ENCODE data around the gene CERS6. TPM values are rescaled to one million over a fixed set of nuclear protein-coding genes. Genes with fewer than 3 reads are reported as not detected.

CERS6 gene
- total and polyA plus RNA-seq, 2 experiments from 2014 or later: 7.4 to 35.0 TPM

GRCh38 chr2:168460571-168460970 is 4.5 kb downstream of the CERS6 start:
- Histone ChIP-seq H3K4me3 (no peak overlapping the region), H2AFZ (no peak overlapping the region), H3K4me1 (ENCODE audit: insufficient read depth) (peaks cover 31% of the 10 kb centered on the region), H3K27ac (ENCODE audit: low read depth) (no peak overlapping the region), H3K36me3 (ENCODE audit: insufficient read depth) (no peaks in the 10 kb centered on the region), H3F3A (replicated peaks; ENCODE audit: low read depth) (no peaks in the 10 kb centered on the region), H3K27me3 (ENCODE audit: insufficient read depth) (peaks cover 12% of the 10 kb centered on the region), H3K4me2 (no peak overlapping the region), H3K79me2 (replicated peaks; ENCODE audit: insufficient read depth) (peaks cover 87% of the 10 kb centered on the region), H3K9me2 (ENCODE audit: insufficient read depth) (no peaks in the 10 kb centered on the region), H4K20me1 (replicated peaks; ENCODE audit: insufficient read depth) (peaks cover 11% of the 10 kb centered on the region)
- ATAC-seq (no peak), DNase-seq (ENCODE audit: low spot score) (no peak)
- H3K27me3 Mint-ChIP-seq (ENCODE audit: insufficient read depth, low read depth, poor library complexity): peaks cover 5% of the 10 kb centered on the region
- H3K36me3 Mint-ChIP-seq (ENCODE audit: low read depth): no peaks in the 10 kb centered on the region
- H3K4me3 Mint-ChIP-seq: no peak overlapping the region
- H3K4me1 Mint-ChIP-seq: peaks cover 43% of the 10 kb centered on the region
- H3K9me3 Mint-ChIP-seq: no peaks in the 10 kb centered on the region
- no peak overlapping the region; the same call in 1 of the 2 replicates for H3K27ac Mint-ChIP-seq
- no peak for TF ChIP-seq POLR2AphosphoS5 (IDR thresholded peaks at IDR 0.05; ENCODE audit: low read depth)
- TF ChIP-seq ZNF462 (CRISPR knock-in tag; IDR thresholded peaks at IDR 0.05): no peak
- no peak for TF ChIP-seq EZH2phosphoT487 (IDR thresholded peaks at IDR 0.05; ENCODE audit: unreplicated experiment)
- TF ChIP-seq EZH2 (IDR thresholded peaks at IDR 0.05; ENCODE audit: low read depth, unreplicated experiment): no peak
- TF ChIP-seq, protein P1, sequence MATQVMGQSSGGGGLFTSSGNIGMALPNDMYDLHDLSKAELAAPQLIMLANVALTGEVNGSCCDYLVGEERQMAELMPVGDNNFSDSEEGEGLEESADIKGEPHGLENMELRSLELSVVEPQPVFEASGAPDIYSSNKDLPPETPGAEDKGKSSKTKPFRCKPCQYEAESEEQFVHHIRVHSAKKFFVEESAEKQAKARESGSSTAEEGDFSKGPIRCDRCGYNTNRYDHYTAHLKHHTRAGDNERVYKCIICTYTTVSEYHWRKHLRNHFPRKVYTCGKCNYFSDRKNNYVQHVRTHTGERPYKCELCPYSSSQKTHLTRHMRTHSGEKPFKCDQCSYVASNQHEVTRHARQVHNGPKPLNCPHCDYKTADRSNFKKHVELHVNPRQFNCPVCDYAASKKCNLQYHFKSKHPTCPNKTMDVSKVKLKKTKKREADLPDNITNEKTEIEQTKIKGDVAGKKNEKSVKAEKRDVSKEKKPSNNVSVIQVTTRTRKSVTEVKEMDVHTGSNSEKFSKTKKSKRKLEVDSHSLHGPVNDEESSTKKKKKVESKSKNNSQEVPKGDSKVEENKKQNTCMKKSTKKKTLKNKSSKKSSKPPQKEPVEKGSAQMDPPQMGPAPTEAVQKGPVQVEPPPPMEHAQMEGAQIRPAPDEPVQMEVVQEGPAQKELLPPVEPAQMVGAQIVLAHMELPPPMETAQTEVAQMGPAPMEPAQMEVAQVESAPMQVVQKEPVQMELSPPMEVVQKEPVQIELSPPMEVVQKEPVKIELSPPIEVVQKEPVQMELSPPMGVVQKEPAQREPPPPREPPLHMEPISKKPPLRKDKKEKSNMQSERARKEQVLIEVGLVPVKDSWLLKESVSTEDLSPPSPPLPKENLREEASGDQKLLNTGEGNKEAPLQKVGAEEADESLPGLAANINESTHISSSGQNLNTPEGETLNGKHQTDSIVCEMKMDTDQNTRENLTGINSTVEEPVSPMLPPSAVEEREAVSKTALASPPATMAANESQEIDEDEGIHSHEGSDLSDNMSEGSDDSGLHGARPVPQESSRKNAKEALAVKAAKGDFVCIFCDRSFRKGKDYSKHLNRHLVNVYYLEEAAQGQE (IDR thresholded peaks at IDR 0.05; ENCODE audit: unreplicated experiment): no peak
- no peak for TF ChIP-seq JUNB (IDR thresholded peaks at IDR 0.05; ENCODE audit: unreplicated experiment)
- TF ChIP-seq, protein P2, sequence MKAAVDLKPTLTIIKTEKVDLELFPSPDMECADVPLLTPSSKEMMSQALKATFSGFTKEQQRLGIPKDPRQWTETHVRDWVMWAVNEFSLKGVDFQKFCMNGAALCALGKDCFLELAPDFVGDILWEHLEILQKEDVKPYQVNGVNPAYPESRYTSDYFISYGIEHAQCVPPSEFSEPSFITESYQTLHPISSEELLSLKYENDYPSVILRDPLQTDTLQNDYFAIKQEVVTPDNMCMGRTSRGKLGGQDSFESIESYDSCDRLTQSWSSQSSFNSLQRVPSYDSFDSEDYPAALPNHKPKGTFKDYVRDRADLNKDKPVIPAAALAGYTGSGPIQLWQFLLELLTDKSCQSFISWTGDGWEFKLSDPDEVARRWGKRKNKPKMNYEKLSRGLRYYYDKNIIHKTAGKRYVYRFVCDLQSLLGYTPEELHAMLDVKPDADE (IDR thresholded peaks at IDR 0.05): no peak
- TF ChIP-seq ZNF114 (CRISPR knock-in tag; IDR thresholded peaks at IDR 0.05): no peak
- no peak for TF ChIP-seq NANOG (IDR thresholded peaks at IDR 0.05; ENCODE audit: borderline replicate concordance)
- TF ChIP-seq CREB1 (CRISPR knock-in tag; IDR thresholded peaks at IDR 0.05; ENCODE audit: low read depth): no peak
- no peak for TF ChIP-seq ZNF331 (CRISPR knock-in tag; IDR thresholded peaks at IDR 0.05; ENCODE audit: low read depth)
- no peak for TF ChIP-seq STAT1 (IDR thresholded peaks at IDR 0.05; ENCODE audit: unreplicated experiment)
